ENCODE measurements around the gene BYSL.

Gene BYSL

DNA sequence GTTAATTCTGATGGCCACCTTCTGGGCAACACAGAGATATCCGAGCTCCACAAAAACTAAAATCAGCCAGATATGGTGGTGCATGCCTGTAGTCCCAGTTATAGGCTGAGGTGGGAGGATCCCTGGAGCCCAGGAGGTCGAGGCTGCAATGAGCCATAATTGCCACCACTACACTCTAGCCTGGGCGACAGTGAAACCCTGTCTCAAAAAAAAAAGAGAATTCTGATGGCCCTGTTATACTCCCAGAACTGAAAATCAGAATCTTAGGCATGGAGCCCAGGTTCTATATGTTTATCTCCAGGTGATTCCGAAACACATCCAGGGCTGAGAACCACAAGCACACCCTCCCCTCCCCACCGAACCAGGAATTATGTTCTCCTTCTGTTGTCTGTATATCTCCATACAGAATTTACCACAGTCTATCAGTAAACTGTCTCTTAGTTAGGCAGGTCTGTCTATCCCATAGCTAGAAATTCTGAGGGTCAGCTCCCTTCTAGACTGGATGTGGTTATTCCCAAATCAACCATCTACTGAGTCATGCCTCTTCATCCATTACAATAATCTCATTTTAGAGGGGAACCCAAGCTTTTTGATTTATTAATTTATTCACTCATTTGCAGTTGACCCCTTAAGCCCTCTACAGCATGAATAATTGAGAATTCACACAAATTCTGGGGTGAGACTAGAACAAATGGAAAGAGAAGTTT lies 45.1 kb downstream of the BYSL start:
- DNase-seq (ENCODE audit: low read depth) = no peak
- H3K4me3 ChIP-seq (ENCODE audit: low read depth, low read length) = no peak overlapping the region
- TF ChIP-seq CTCF (IDR thresholded peaks at IDR 0.05; ENCODE audit: control insufficient read depth, extremely low read depth, insufficient read depth) = no peak

DNA sequence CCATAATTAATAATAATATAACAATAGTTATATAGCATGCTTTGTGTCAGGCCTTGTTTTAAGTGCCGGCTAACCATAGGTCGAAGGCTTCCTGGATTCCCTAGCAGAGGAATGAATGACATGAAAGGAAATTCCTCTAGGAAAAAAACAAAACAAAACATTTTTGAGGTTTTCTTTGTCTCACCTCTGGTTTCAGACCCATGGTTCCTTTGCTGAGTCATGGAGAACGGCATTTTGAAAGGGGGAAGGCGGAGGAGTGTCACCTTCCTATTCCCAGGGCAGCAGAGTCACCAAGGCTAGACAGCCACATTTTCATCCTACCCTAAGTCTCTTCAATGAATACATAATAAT lies 45.6 kb downstream of the BYSL start:
- H3K4me3 ChIP-seq (ENCODE audit: low read depth, low read length) = no peak overlapping the region
- DNase-seq (ENCODE audit: low read depth) = no peak
- TF ChIP-seq CTCF (IDR thresholded peaks at IDR 0.05; ENCODE audit: control insufficient read depth, extremely low read depth, insufficient read depth) = no peak

DNA sequence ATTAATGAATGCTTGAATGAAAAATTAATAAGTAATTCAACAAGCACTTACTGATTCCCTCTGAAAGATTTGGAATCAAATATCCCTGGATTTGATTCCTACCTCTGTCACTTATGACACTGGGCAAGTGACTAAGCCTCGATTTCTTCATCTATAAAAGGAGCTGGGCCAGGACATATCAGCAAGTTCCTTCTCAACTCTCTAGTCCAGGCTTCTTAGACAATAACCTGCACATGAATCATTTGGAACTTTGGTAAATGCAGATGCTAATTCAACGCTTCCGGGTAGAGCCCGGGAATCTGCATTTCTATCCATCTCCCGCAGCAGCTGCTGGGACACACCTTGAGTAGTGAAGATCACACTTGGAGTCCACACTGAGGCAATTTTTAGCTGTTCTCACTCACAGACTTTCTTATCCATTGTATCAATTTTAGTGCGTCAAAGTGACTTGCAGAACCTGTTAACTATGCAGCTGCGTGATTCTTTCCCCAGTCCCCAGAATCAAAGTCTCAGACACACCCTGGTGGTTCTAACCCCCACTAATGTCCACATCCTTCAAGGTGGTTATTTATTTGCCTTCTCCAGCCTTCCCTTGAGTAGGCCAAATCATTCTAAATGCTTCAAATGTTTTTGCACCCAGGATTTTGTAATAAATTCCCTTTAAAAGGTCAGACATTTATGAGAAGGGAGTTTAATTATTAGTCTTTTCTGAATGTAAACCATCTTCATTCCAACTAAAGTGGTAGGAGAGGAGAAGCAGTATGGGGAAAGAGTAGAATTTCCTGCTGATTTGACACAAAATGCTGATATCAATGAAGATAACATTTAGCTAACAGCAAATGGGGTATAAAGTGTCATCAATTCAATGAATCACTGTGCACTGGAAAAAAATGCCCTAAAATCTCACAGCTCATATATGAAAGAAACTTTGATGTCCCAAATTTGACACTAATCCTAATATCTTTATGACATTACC lies 46.3 kb downstream of the BYSL start:
- TF ChIP-seq CTCF (IDR thresholded peaks at IDR 0.05; ENCODE audit: control insufficient read depth, extremely low read depth, insufficient read depth) = no peak
- no peak overlapping the region for H3K4me3 ChIP-seq (ENCODE audit: low read depth, low read length)
- no peak for DNase-seq (ENCODE audit: low read depth)

DNA sequence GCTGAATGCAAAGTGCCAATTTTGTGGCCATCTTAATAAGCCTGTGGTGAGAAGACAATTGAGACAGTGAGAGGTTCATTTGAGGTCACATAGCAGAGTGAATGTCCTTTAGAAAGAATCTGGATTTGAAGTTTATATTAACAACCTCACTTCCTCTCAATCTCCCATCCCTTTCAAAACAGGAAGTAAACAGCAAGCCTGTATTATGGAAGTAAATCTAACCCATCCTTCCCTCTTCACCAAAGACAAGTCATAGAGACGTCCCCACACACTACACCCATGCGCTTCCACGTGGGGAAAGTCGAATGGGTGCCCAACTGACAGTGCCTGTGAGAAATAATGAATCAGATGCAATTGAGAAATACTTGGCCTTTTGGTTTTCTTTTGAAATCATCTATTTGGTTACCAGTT lies 49.1 kb downstream of the BYSL start:
- TF ChIP-seq CTCF (IDR thresholded peaks at IDR 0.05; ENCODE audit: control insufficient read depth, extremely low read depth, insufficient read depth) = no peak
- H3K4me3 ChIP-seq (ENCODE audit: low read depth, low read length) = no peak overlapping the region
- no peak for DNase-seq (ENCODE audit: low read depth)

- DNase-seq (ENCODE audit: low read depth) = no peak
- TF ChIP-seq CTCF (IDR thresholded peaks at IDR 0.05; ENCODE audit: control insufficient read depth, extremely low read depth, insufficient read depth) = no peak
- no peak overlapping the region for H3K4me3 ChIP-seq (ENCODE audit: low read depth, low read length)
Observed at GRCh38 chr6:41972826-41973225, 51.5 kb downstream of the BYSL start.

GRCh38 chr6:41974281-41974825 lies 53.1 kb downstream of the BYSL start:
- no peak for DNase-seq (ENCODE audit: low read depth)

More at GRCh38 chr6:41974281-41974825, 53.1 kb downstream of the BYSL start:
- no peak overlapping the region for H3K4me3 ChIP-seq (ENCODE audit: low read depth, low read length)
- no peak for TF ChIP-seq CTCF (IDR thresholded peaks at IDR 0.05; ENCODE audit: control insufficient read depth, extremely low read depth, insufficient read depth)
